WI38 (cell line): ENCODE measurements around the gene AP1B1.

ENCODE experiments used
- H3K4me3 ChIP-seq: 2 replicates; pipeline ENCODE4 v1.5.1; 2011; ENCODE audit warnings: low read depth, mild to moderate bottlenecking, control low read depth, low read length
- CTCF ChIP-seq: IDR thresholded peaks from 2 replicates; pipeline ENCODE4 v1.5.1; 2012; ENCODE audit warnings: low read depth, mild to moderate bottlenecking, control low read depth, low read length

AP1B1 gene

DNA sequence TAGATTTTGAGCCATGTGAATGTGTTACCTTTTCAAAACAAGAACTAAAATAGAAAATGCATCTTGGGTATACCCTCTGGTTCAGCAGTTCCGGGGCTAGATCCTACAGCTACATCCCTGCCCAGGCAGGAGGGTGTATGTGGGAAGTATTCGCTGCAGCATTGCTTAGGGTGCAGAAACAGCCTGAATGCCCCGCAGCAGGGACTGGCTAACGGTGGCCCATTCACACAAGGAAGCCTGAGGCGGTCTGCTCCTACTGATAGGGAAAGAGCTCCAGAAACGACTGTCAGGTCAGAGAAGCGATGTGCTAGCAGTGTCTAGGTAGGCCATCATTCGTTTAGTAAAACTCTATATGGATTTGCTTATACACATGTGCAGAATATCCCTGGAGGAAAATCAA lies 63.0 kb downstream of the AP1B1 start:
- TF ChIP-seq CTCF: no peak
- no peak overlapping the region for H3K4me3 ChIP-seq

DNA sequence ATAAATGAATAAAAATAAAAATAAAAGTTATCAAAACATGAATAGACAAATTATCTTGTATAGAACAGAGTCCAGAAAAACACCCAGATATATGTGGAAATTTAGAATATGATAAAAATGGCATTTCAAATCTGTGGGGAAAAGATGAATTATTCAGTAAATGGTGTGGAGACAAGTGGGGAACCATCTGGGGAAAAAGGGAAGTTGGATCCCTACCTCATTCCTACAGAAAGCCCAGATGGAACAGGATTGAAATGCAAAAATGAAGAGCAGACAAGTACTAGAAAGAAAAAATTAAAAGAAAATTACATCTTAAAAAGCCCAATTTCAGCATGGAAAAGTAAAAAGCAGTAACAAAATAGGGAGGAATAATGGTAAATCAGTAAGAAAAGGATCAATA lies 64.7 kb downstream of the AP1B1 start:
- H3K4me3 ChIP-seq: no peak overlapping the region
- no peak for TF ChIP-seq CTCF

GRCh38 chr22:29320546-29320945 lies 67.8 kb downstream of the AP1B1 start:
- TF ChIP-seq CTCF: no peak
- H3K4me3 ChIP-seq: no peak overlapping the region

GRCh38 chr22:29319072-29319471 lies 69.3 kb downstream of the AP1B1 start:
- no peak for TF ChIP-seq CTCF
- H3K4me3 ChIP-seq: no peak overlapping the region

DNA sequence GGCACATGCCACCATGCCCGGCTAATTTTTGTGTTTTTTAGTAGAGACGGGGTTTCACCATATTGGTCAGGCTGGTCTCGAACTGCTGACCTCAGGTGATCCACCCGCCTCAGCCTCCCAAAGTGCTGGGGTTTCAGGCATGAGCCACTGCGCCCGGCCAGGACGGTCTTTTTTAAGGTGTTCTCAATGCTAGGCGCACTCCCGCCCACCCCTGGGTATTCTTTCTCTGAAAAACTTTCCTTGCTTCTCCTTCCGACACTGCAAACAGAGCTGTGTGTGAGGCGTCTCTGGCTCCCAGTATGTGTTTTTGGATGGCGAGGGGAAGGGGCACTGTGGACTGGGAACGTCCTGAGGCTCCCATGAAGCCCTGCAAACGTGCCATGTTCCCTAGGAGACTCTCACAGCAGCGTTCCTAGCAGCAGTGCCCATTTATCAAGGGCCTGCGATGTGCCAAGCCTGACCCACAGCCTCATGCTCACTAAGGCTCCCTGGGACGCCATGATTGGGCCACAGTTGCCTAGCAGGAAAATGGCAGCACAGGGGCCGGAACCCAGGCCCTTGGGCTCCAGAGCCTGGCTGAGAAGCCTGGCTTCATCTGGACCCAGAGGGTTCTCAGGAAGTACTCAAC lies 70.4 kb downstream of the AP1B1 start:
- TF ChIP-seq CTCF: no peak
- no peak overlapping the region for H3K4me3 ChIP-seq

GRCh38 chr22:29316141-29316828 lies 72.1 kb downstream of the AP1B1 start:
- H3K4me3 ChIP-seq: no peak overlapping the region

More at GRCh38 chr22:29316141-29316828, 72.1 kb downstream of the AP1B1 start:
- no peak for TF ChIP-seq CTCF
